GM12801 (cell line): ENCODE measurements around the gene PPP4R4.

Source experiments
- TF ChIP-seq, protein P1 (sequence below): IDR thresholded peaks from one replicate; pipeline ENCODE4 v1.5.1; 2011; ENCODE audit warnings: control low read depth; ENCODE audit not compliant: insufficient read length; ENCODE audit errors: extremely low read depth

PPP4R4 gene

DNA sequence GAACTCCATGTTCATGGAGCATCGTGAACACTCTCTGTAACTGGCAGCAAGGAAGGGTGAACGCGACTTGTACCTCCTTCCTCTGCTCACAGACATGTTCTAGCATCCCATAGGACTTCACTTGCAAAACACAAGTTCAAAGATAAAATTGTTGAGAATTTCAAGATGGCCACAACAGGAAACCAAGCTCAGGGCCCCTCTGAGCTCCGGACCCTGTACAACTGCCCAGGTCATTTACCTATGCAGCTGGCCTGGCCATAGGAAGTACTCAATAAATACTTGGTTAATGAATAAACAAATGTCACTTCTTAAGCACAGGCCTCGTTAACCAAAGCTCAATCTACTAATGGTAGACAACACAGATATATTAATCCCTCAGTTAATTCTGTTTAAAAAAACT is 11.7 kb upstream of the PPP4R4 start:
- TF ChIP-seq, protein P1, sequence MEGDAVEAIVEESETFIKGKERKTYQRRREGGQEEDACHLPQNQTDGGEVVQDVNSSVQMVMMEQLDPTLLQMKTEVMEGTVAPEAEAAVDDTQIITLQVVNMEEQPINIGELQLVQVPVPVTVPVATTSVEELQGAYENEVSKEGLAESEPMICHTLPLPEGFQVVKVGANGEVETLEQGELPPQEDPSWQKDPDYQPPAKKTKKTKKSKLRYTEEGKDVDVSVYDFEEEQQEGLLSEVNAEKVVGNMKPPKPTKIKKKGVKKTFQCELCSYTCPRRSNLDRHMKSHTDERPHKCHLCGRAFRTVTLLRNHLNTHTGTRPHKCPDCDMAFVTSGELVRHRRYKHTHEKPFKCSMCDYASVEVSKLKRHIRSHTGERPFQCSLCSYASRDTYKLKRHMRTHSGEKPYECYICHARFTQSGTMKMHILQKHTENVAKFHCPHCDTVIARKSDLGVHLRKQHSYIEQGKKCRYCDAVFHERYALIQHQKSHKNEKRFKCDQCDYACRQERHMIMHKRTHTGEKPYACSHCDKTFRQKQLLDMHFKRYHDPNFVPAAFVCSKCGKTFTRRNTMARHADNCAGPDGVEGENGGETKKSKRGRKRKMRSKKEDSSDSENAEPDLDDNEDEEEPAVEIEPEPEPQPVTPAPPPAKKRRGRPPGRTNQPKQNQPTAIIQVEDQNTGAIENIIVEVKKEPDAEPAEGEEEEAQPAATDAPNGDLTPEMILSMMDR, result no peak

DNA sequence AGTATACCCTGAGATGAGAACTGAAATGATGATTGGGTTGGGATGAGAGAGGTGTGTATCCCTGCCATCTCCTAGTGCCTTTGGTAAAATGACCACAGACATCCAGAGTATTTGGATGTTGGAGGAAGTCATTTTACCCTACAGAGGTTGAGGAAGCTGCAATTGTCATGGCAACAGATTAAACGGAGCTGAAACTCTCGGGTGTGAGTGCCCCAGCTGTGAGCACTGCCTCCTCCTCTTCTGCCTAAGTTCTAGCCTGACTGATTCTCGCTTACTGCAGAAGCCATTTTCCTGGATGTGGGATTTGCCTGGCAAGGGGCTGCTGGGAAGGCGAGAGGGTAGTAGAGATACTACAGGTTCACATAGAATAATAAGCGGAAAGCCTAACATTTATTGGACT is 10.3 kb upstream of the PPP4R4 start:
- TF ChIP-seq, protein P1, result no peak

DNA sequence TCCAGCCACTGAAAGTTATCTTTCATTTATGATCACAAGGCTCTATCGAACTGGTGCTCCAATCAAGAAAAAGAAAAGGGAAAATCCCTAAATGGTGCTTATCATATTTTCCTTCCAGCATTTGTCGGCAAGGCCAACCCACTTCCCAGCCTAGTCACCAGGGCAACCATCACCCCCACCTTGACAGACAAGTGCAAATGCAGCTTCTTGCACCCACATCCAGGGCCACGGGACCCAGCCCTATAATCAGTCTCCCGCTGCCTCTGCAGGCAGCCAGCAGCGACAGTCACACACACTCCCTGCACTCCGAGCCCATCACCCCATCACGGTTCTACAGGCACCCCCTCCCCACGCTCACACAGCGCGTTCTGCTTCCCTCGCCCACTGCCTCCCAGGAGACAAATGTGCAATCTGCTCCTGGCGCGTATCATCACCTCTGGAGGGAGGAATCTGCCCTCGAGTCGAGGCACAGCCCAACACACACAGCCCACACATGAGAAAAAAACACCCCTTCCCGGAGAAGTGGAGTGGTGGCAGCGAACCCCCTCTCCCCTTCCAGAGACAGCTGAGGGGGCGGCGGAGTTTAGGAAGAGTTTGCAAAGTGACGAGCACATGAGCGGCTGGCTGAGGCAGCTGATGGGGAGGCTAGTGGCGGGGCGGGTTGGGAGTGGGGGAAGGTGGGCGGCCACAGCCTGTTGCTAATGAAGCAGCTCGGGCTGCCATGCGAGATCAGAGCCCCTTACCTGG is 9.3 kb upstream of the PPP4R4 start:
- TF ChIP-seq, protein P1, result no peak

DNA sequence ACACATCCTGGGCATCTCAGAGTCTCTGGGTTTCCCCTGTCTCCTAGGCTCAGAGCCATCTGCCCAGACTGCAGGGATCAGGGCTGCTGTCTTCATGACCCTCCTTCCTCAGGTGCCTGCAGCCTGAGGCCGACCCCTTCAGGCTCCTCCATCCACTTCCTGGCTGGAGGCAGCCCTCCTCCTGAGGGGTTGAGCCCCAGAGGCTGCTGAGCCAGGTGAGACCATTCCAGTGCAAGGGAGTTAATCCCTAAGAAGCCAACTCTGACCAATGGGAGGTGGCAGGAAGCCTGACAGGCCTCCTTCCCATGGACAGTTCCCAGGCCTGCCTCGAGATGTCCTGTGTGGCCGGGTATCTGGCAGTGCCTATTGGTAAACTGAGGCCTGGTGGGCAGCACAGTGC is 8.4 kb upstream of the PPP4R4 start:
- TF ChIP-seq, protein P1, result no peak

DNA sequence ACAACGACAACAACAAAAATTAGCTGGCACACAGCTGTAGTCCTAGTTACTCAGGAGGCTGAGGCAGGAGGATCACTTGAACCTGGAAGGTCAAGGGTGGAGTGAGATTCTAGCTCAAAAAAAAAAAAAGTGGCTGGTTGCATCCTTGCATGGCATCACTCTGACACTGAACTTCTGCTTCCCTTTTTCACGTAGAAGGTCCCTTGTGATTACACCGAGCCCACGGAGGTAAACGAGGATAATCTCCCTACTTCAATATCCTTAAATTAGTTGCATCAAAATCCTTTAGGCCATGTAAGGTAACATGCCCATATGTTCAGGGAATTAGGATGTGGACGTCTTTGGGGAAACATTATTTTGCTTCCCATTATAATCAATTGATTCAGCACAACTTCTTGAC is 4.0 kb upstream of the PPP4R4 start:
- TF ChIP-seq, protein P1, result no peak

DNA sequence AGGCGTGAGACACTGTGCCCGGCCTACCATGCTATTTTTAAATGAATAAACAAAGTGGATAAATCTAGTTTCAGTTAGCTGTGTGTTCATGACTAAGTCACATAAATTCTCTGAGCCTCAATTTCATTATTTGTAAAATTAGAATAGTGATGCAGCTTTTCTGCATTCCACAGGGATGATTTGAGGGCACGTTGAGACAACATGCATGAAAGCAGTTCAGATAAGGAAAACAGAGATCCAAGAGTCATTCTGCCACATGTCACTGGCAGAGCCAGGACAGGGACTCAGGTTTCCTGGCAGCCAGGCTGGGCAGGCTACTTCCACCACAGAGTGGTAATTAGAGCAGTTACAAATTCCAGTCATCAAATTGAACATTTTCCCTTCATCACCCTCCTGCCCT is 2.9 kb upstream of the PPP4R4 start:
- TF ChIP-seq, protein P1, result no peak

DNA sequence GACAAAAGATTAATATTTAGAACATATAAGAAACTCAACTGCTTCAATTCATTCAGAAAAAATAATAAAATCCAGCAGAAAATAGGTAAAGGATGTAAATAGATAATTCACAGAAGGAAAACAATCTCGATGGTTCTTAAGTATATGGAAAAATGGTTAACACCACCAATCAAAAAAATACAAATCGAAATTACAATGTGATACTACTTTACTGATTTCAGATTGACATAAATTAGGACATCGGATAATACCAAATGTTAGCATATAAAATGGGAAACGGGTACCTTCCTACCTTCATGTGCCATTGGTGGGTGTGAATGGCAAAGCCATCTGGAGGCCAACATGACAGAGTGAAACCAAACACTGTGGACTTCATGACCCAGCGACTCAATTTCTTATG is 1.6 kb upstream of the PPP4R4 start:
- TF ChIP-seq, protein P1, result no peak
